Adrenal gland (tissue), 5 donors: ENCODE data around the gene TIGD1.

Experiments used
- CTCF ChIP-seq, 6 experiments: fragments of 450-650 bp in 4 of 6; fragments of 200-600 bp in 2 of 6; sonication (generic) in 1 of 6; IDR thresholded peaks; 1 replicate in 5 of 6; 2 replicates in 1 of 6; pipeline versions ENCODE4 v1.5.1 to v1.8.0; 2016 to 2021; ENCODE audit warnings: antibody characterized with exemption in 6 of 6, mild to moderate bottlenecking in 2 of 6, moderate library complexity in 1 of 6
- POLR2A ChIP-seq, 2 donors: fragments of 450-650 bp; IDR thresholded peaks; one replicate each; pipeline ENCODE4 v1.6.1; 2017; ENCODE audit warnings: antibody characterized with exemption in 2 of 2, mild to moderate bottlenecking in 2 of 2, moderate library complexity in 1 of 2
- donor health status: DM: no; HTN: no; CAD: no.

GRCh38 chr2:232523682-232524597 is 26.4 kb downstream of the TIGD1 start:
- TF ChIP-seq CTCF (IDR thresholded peaks at IDR 0.05) (no peak), POLR2A (IDR thresholded peaks at IDR 0.05) (no peak)
